Choroid plexus epithelial cell (primary cell): ENCODE results near the gene POLE3.

ENCODE experiments used
- DNase-seq: peaks from one replicate; pipeline ENCODE4 v3.0.0-alpha.2; 2010; ENCODE audit warnings: low read depth
- H3K4me3 ChIP-seq: 2 replicates; pipeline ENCODE4 v1.5.1; 2011; ENCODE audit warnings: low read depth, mild to moderate bottlenecking, control low read depth, low read length, moderate library complexity
- TF ChIP-seq, protein P1 (sequence below): conservative IDR thresholded peaks from 2 replicates; pipeline ENCODE4 v1.5.1; 2011; ENCODE audit warnings: low read depth, mild to moderate bottlenecking, control low read depth, inconsistent platforms, low read length, moderate library complexity

The POLE3 gene, protein sequence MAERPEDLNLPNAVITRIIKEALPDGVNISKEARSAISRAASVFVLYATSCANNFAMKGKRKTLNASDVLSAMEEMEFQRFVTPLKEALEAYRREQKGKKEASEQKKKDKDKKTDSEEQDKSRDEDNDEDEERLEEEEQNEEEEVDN

GRCh38 chr9:113410207-113410864 is at the start of gene POLE3, which contains the start of gene C9orf43:
TSS of gene POLE3 (minus strand) at chr9:113410675. CDS start at chr9:113410293, 382 bp downstream.
TSS of gene C9orf43 (plus strand) at chr9:113410747. CDS start at chr9:113413494, 2,747 bp downstream.
- H3K4me3 ChIP-seq = peak within 1 kb of the TSS; percentile 95
- peak; percentile 98 for DNase-seq
- TF ChIP-seq, protein P1, sequence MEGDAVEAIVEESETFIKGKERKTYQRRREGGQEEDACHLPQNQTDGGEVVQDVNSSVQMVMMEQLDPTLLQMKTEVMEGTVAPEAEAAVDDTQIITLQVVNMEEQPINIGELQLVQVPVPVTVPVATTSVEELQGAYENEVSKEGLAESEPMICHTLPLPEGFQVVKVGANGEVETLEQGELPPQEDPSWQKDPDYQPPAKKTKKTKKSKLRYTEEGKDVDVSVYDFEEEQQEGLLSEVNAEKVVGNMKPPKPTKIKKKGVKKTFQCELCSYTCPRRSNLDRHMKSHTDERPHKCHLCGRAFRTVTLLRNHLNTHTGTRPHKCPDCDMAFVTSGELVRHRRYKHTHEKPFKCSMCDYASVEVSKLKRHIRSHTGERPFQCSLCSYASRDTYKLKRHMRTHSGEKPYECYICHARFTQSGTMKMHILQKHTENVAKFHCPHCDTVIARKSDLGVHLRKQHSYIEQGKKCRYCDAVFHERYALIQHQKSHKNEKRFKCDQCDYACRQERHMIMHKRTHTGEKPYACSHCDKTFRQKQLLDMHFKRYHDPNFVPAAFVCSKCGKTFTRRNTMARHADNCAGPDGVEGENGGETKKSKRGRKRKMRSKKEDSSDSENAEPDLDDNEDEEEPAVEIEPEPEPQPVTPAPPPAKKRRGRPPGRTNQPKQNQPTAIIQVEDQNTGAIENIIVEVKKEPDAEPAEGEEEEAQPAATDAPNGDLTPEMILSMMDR = no peak

GRCh38 chr9:113456235-113456634 is 45.8 kb upstream of the POLE3 start:
- TF ChIP-seq, protein P1 = no peak
- H3K4me3 ChIP-seq = no peak overlapping the region
- peak; percentile 53 for DNase-seq

GRCh38 chr9:113454914-113455761 is 44.7 kb upstream of the POLE3 start:
- TF ChIP-seq, protein P1 = no peak
- peak; percentile 91 for DNase-seq
- H3K4me3 ChIP-seq = no peak overlapping the region

DNA sequence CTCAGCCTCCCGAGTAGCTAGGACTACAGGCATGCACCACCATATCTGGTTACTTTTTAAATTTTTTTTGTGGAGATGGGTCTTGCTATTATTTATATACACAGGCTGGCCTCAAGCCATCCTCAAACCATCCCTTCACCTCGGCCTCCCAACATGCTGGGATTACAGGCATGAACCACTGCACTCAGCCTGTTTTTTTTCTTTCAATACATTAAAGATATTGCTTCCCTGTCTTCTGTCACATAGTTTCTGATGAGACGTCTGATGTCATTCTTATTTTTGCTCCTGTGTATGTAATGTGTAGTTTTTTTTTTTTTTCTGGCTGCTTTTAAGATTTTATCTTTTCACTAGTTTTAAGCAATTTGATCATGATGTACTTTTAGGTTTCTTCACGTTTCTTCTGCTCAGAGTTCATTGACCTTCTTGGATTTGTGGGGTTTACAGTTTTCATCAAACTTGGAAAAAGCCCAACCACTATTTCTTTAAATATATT is 41.7 kb upstream of the POLE3 start:
- H3K4me3 ChIP-seq = no peak overlapping the region
- DNase-seq = no peak
- TF ChIP-seq, protein P1 = no peak

- no peak for DNase-seq
- TF ChIP-seq, protein P1 = no peak
- H3K4me3 ChIP-seq = no peak overlapping the region
Observed at GRCh38 chr9:113449376-113449775, 38.9 kb upstream of the POLE3 start.

DNA sequence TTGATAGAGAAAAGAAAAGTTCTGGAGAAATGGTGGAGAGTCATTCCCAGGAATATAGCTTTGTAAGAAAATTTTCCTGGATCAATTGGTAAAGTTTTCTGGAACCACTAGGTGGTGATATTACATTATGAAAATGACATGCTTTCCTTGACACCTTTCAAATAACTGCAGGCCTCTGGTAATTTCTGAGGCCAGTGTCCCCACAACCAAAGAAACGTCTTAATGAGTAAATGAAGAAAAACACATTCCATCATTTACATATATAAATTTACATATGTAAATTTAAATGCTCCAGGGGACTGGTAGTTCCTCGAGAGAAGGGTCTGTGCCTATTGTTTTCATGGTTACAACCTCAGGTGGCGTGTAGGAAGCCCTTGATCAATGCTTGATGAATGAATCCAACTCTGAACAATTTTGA is 35.9 kb upstream of the POLE3 start:
- peak; percentile 67 for DNase-seq
- no peak overlapping the region for H3K4me3 ChIP-seq
- TF ChIP-seq, protein P1 = peak; percentile 53
